Stimulated activated CD8-positive, alpha-beta memory T cell treated with anti-CD3 and anti-CD28 coated beads, Interleukin-7, amount 100 ng/mL, for 1 hour (primary cell): ENCODE data around the gene OR5L2.
"Not testable (repeated sequence)": the region's sequence is repeated elsewhere in the genome, so short reads cannot be mapped to it uniquely, and the experiment has no call there.

Source experiments
- DNase-seq, 2 donors: peaks; one replicate each; pipeline ENCODE4 v3.0.0-alpha.2; 2020; ENCODE audit warnings: low read depth in 2 of 2

The OR5L2 gene

DNA sequence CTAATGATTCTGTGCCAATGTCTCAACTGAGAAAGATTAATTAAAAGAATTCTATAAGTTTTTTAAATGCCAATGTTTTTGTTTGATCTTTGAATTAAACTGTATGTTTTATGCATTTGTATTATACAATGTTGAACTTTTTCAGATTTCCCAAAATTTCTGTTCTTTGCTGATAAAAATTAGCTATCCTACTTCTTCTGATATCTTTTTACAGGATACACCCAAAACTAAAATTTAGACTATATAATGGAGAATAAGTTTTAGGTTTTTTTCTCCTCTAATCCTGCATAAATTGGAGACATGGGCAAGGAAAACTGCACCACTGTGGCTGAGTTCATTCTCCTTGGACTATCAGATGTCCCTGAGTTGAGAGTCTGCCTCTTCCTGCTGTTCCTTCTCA lies at the start of gene OR5L2:
TSS of gene OR5L2 (plus strand) at position 301 of the 400 bp plus-strand sequence. CDS start at position 301, 0 bp downstream.
- no peak for DNase-seq

GRCh38 chr11:55791606-55792005 lies 35.4 kb upstream of the OR5L2 start:
- DNase-seq = no peak

DNA sequence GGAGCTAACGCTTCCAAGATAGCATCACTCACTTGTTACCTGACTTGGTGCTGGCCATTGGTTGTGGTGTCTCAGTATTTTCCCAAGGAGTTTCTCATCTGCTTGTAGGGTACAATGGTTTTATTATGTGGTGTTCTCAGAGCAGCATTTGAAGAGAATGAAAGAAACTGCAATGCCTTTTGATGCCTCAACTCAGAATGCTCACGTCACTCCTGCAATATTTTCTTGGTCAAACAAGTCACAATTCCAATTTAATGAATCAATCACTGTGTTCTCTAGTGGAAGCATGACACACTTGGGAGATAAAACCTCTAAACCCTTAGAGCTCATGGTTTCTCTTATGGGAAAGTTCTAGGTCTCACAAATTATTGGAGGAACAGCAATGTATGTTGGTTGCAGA lies 33.7 kb upstream of the OR5L2 start:
- no peak for DNase-seq

DNA sequence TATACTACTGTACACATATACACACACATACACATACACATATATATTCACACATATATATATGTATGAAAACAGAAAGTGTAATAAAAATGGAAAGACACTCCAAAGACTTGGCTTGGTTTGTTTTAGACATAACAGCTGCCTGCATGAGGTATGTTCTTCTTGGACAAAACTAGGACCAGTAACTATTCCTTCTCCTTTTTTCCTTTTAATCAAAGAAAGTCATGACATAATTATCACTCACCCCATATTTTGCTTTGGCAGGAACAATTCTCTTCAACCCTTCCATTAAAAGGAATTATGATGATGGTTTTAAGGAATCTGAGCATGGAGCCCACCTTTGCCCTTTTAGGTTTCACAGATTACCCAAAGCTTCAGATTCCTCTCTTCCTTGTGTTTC lies 31.8 kb upstream of the OR5L2 start, which contains the start of gene OR5D14:
TSS of gene OR5D14 (plus strand) at position 301 of the 400 bp plus-strand sequence. CDS start at position 301, 0 bp downstream.
- DNase-seq = no peak

DNA sequence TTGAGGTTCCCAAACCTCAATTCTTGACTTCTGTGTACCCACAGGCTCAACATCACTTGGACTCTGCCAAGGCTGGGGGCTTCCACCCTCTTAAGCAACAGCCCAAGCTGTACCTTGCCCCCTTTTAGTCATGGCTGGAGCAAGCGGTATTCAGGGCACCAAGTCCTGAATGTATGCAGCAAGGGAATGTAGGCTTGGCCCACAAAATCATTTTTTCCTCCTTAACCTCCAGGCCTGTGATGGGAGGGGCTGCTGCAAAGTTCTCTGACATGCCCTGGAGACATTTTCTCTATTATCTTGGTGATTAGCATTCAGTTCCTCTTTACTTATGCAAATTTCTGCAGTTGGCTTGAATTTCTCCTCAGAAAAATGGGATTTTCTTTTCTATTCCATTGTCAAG lies 20.8 kb upstream of the OR5L2 start:
- no peak for DNase-seq

GRCh38 chr11:55811067-55811466 lies 16.0 kb upstream of the OR5L2 start, which contains the start of gene OR5L1:
Gene OR5L1, plus strand, starts transcription at chr11:55811367. Its CDS starts 100 bp downstream, at chr11:55811467.
- no peak for DNase-seq

- no peak for DNase-seq
These were observed 7.7 kb upstream of the OR5L2 start, which contains the start of gene OR5D18 for GRCh38 chr11:55819330-55819729. Gene OR5D18, plus strand, starts transcription at chr11:55819630. Its CDS starts 0 bp downstream, at chr11:55819630.

GRCh38 chr11:55838452-55838851 lies 11.4 kb downstream of the OR5L2 start, which contains the start of gene OR5D16:
Gene OR5D16, plus strand, starts transcription at chr11:55838752. Its CDS starts 0 bp downstream, at chr11:55838752.
- DNase-seq = no peak

DNA sequence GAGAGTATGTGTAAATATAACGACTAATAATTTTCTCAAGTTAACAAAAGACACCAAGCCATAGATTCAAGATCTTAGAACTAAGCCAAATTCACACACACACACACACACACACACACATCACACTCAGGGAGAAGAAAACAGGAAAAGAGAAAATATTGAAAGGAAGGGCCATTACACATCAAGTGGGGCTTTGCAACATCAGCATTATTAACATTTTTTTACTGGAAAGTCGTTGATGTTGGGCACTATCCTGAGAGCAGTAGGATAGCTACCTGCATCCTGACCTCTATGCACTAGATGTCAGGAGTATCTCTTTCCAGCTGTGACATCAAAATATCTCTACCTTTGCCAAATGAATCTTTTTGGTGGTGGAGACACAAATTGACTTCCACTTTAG lies 20.4 kb downstream of the OR5L2 start:
- no peak for DNase-seq

GRCh38 chr11:55849037-55849436 lies 22.0 kb downstream of the OR5L2 start:
- DNase-seq = no peak

GRCh38 chr11:55852141-55852540 lies 25.1 kb downstream of the OR5L2 start:
- DNase-seq = no peak

DNA sequence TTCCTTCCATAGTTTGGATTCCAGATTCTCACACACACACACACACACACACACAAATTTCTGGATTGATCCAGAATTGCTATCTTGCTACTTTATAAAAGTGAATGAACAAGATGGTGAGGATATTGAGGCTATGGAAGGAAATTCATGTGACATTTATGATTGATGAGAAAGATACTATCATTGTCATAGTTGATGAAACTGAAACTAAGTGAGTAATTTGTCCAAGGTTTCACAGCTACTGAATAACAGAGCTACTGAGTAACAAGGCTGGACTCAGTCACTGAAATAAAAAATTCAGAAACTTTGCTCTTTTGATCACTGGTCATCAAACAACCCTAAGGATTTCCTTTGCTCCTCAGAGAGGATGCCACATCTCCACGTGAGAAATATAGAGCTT lies 27.7 kb downstream of the OR5L2 start:
- no peak for DNase-seq

DNA sequence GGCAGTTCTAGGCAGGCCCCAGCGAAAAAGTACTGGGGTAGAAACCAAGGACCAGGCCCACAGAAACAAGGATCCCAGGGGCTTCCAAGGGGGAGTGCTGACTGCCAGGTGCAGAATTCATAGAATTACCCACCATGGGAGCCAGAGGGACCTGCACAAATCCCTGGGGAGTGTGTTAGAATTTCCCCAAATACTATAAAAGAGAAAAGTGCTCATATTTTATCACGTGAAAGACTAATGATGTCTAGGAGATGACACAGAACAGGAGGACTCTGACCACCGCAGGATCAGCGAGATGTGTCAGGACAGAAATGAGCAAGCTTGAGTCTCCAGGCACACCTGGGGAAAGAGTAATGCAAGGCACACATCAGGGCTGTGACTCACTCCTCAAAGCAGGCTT lies 40.3 kb downstream of the OR5L2 start:
- not testable (repeated sequence) for DNase-seq

DNA sequence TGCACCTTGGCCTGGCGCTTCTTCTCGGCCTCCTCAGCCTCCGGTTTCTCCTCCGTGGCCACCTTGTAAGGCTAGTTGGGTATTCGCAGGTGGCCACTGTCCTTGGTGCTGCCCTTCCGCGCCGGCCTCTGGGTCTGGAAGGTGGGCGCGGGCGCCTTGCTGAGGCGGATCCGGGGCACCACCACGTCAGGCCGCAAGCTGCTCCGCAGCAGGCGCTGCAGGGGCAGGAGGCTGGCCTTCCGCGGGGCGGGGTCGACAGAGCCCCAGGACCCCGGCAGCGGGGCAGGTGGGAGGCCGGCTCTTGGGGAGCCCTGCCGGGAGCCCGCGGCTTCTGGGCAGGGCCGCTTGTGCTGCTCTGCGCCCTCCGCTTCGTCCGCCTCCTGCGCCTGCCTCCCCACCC lies 45.7 kb downstream of the OR5L2 start:
- not testable (repeated sequence) for DNase-seq

DNA sequence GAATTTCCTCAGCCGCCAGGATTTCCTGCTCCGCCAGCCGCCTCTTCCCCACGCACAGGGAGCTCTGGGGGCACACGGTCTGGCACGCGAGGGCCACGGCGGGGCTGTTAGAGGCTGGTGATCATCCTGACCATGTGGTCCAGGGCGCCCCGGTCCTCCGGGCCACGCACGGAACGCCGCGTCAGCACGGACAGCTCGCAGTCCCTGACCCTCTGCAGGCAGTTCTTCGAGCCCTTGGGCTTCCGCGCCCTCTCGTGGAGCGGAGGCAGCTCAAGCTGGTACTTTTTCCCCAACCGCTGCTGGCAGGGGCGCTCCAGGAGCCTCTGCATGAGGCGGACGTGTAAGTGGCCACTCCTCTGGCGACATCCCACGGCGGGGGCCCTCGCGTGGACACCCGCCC lies 46.1 kb downstream of the OR5L2 start:
- DNase-seq = not testable (repeated sequence)
